NB4 (cell line): ENCODE data around the gene CENPX.

Experiments used
- DNase-seq: peaks from one replicate; pipeline ENCODE4 v3.0.0; 2010; ENCODE audit warnings: low read depth
- H3K4me3 ChIP-seq: one replicate; pipeline ENCODE4 v1.5.1; 2011; ENCODE audit warnings: mild to moderate bottlenecking, low read depth, low read length, moderate library complexity
- MYC ChIP-seq: IDR thresholded peaks from 2 replicates; pipeline ENCODE4 v1.6.1; 2011; ENCODE audit warnings: low read depth, low read length
- POLR2A ChIP-seq: IDR thresholded peaks from 2 replicates; pipeline ENCODE4 v1.6.1; 2011; ENCODE audit warnings: mild to moderate bottlenecking; ENCODE audit not compliant: insufficient read length; ENCODE audit errors: extremely low read depth
- TF ChIP-seq, protein P1 (sequence below): IDR thresholded peaks from one replicate; pipeline ENCODE4 v1.5.1; 2012; ENCODE audit warnings: low read depth, low read length
- TF ChIP-seq, protein P2 (sequence below): IDR thresholded peaks from 2 replicates; pipeline ENCODE4 v1.6.1; 2011; ENCODE audit warnings: low read depth, low read length

Gene CENPX

DNA sequence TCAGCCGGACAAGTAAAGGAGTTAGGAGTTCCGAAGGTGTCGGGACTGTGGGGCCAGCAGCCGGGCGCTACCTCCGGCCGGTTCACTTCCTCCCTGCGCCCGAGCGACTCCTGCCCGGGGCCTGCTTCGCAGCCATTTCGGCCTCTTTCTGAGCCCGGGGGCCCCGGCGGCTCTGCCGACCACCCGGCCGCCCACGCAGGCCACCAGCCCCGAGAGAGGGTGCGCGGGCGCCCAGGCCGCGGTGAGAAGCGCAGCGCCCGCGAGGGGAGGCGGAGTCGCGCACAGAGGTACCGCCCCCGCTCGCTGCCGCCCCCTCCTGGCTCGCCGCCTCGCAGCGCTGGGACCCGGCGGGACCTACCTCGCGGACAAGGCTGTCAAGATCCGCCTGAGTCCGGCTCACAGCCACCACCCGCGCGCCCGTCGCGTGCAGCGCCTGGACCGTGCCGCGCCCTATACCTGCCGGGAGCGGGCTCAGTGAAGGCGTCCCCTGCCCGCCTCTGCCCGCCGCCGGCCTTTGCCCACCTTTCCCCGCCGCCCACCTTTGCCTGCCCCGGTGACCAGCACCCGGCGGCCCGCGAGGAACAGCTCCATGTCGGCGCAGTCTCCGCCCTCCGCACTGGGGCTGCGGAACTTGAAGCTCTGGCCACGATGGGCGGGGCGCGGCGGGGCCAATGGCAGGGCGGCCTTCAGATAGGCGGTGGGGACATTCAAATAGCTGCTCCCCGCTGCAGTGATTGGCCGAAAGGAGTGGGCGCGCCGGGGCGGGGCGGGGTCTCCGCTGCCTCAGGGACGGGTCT is 14.6 kb upstream of the CENPX start, which contains the start of gene DCXR:
Gene DCXR (minus strand): TSS at position 606 of the 797 bp plus-strand sequence. CDS start 15 bp downstream, at position 591.
- H3K4me3 ChIP-seq: peak within 1 kb of the TSS; percentile 75
- TF ChIP-seq MYC (peak; percentile 89), POLR2A (peak; percentile 95)
- TF ChIP-seq, protein P1, sequence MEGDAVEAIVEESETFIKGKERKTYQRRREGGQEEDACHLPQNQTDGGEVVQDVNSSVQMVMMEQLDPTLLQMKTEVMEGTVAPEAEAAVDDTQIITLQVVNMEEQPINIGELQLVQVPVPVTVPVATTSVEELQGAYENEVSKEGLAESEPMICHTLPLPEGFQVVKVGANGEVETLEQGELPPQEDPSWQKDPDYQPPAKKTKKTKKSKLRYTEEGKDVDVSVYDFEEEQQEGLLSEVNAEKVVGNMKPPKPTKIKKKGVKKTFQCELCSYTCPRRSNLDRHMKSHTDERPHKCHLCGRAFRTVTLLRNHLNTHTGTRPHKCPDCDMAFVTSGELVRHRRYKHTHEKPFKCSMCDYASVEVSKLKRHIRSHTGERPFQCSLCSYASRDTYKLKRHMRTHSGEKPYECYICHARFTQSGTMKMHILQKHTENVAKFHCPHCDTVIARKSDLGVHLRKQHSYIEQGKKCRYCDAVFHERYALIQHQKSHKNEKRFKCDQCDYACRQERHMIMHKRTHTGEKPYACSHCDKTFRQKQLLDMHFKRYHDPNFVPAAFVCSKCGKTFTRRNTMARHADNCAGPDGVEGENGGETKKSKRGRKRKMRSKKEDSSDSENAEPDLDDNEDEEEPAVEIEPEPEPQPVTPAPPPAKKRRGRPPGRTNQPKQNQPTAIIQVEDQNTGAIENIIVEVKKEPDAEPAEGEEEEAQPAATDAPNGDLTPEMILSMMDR: peak; percentile 58
- TF ChIP-seq, protein P2, sequence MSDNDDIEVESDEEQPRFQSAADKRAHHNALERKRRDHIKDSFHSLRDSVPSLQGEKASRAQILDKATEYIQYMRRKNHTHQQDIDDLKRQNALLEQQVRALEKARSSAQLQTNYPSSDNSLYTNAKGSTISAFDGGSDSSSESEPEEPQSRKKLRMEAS: peak; percentile 57
- DNase-seq: peak; percentile 98

DNA sequence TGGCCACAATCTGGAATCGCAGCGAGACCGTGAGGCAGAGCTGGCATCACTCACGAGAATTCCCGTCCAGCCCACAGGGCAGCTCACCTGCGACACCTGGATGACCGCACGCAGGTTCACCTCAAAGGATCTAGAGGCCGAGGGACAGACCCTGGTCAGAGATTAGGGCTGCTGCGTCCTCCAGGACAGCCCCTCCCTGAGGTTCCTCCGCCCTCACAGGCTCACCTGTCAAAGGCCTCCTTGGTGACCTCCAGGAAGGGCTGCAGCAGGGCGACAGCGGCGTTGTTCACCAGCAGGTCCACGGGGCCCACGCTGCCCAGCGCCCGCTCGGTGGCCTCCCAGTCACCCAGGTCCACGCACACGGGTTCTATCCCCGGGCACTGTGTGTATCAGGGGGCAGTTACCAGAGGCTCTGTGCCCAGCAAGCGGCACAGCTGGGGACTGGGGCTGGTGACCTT is 14.0 kb upstream of the CENPX start:
- DNase-seq: no peak
- peak overlapping the region; percentile 75 for H3K4me3 ChIP-seq
- TF ChIP-seq MYC: no peak
- TF ChIP-seq, protein P1: no peak
- TF ChIP-seq, protein P2: no peak
- no peak for TF ChIP-seq POLR2A

DNA sequence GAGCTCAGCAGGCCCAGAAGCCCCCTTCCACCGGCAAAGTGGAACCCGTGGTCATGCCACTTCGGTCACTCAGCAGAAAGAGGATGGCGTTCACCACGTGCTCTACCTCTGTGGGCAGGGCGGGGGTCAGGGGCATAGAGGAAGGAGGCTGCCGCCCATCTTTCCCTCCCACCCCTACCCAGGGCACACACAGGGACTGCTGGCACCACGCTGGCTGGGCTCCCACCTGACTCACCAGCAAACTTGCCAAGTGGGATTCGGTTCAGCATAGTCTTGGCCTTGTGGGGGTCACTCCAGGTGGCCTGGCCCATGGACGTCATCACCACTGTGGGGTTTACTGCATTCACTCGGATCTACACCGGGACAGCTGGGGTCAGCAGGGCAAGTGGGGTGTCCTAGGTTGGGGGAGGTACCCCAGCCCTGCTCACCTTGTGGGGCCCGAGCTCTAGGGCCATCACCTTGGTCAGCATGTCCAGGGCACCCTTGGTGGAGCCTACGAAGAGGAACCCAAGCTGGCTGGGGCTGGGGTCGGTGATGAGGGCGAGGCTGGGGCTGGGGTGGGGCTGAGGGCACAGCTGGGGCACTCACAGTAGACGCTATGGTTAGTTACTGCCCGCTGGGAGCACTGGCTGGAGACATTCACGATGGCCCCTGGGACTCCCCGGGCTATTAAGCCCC is 13.4 kb upstream of the CENPX start:
- H3K4me3 ChIP-seq: peak overlapping the region; percentile 75

DNA sequence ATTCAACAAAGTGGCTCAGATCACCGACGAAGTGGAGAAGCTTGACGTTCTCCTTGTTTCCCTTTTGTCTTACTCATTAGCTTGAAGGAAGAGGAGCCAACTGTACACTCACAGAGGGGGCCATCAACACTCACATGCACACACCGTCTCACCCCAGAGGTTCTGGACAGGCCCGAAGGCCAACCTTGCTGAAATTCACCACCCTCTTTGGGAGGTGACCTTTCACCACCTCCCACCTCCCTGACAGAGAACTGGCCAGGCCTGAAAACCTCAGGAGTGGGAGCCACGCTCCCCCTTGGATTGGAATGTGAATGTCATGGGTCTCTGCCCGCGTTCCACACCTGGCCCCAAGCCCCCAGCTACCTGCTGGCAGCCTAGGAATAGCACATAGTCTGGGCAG is 12.8 kb upstream of the CENPX start:
- DNase-seq: no peak
- no peak overlapping the region for H3K4me3 ChIP-seq
- TF ChIP-seq, protein P1: no peak
- TF ChIP-seq, protein P2: no peak
- no peak for TF ChIP-seq MYC

More for the DNA sequence above, 13.4 kb upstream of the CENPX start:
- DNase-seq: no peak
- TF ChIP-seq, protein P1: no peak
- TF ChIP-seq, protein P2: no peak
- TF ChIP-seq MYC (no peak), POLR2A (no peak)

DNA sequence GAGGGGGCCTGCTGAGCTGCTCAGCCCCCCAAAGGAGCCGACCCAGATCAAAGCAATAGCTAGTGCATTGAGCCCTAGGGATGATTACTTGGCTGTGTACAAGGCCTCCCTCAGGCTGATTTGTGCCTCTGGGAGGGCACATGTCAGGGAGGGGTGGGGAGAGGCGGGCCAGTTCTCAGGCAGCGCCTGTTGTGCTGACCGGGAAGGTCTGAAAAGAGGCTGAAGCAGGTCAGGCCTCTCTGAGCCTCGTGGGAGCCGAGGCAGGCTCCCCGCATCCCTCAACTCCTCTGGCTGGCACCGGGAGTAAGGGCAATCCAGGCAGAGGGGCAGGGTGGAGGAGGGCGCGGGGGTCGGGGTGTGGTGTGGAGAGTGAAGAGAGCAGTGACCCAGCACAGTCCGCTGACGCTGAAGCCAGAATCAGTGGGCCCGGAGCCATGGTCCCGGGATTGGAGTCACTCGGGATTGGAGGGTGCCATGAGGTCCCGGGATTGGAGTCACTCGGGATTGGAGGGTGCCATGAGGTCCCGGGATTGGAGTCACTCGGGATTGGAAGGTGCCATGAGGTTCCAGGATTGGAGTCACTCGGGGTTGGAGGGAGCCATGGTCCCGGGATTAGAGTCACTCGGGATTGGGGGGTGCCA is 11.8 kb upstream of the CENPX start:
- TF ChIP-seq, protein P2: no peak
- TF ChIP-seq, protein P1: no peak
- no peak for TF ChIP-seq POLR2A
- TF ChIP-seq MYC: no peak
- no peak overlapping the region for H3K4me3 ChIP-seq
- DNase-seq: no peak
